ENCODE measurements around the gene MOK. TPM values are rescaled to one million over a fixed set of nuclear protein-coding genes. Genes with fewer than 3 reads are reported as not detected.
"Not testable (repeated sequence)": the region's sequence is repeated elsewhere in the genome, so short reads cannot be mapped to it uniquely, and the experiment has no call there.

Gene MOK
- total and polyA plus RNA-seq, 2 experiments from 2014 or later, result 28.1 to 31.7 TPM

DNA sequence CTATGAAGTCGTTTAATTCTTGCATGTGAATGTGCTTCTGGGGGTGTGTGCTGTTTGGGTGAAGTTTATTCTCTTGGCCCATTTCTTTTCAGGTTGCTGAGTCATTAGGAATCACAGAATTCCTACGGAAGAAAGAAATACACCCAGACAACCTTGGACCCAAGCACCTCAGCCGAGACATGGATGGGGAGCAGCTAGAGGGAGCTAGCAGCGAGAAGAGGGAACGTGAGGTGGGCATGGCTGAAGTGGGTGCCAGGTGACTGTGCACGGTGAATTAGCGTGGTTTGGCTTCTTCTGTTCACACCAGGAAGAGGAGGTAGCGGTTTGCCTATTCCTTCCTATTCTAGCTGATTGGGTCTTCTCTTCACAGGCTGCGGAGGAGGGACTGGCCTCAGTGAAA, 33.8 kb upstream of the MOK start:
- no peak for DNase-seq (ENCODE audit: low read depth in 1 of 2, low spot score in 1 of 2)
- H3K36me3 ChIP-seq, result peaks cover 28% of the 10 kb centered on the region

DNA sequence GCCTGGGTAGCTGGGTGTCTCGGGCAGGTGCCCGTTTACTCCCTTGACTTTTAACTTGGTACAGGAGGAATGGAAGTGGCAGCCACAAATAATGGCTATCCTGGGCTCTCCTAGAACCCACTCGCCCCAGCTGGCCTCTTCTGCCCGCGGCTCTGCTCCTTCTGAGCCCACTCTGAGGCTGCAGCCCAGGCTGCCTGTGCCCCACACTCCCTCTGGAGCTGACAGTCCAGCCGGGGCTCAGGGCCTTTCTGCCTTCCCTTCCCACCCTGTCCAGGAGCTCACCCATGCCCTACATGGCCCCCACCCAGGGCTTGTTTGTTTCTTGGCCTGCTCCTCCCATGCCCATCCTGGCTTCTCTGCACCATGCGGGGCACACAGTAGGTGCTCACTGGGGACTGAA, 30.2 kb upstream of the MOK start:
- TF ChIP-seq, protein P1, sequence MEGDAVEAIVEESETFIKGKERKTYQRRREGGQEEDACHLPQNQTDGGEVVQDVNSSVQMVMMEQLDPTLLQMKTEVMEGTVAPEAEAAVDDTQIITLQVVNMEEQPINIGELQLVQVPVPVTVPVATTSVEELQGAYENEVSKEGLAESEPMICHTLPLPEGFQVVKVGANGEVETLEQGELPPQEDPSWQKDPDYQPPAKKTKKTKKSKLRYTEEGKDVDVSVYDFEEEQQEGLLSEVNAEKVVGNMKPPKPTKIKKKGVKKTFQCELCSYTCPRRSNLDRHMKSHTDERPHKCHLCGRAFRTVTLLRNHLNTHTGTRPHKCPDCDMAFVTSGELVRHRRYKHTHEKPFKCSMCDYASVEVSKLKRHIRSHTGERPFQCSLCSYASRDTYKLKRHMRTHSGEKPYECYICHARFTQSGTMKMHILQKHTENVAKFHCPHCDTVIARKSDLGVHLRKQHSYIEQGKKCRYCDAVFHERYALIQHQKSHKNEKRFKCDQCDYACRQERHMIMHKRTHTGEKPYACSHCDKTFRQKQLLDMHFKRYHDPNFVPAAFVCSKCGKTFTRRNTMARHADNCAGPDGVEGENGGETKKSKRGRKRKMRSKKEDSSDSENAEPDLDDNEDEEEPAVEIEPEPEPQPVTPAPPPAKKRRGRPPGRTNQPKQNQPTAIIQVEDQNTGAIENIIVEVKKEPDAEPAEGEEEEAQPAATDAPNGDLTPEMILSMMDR (IDR thresholded peaks at IDR 0.05; ENCODE audit: low read depth, low read length), result no peak
- Histone ChIP-seq H3K9me3 (ENCODE audit: low read depth) (no peaks in the 10 kb centered on the region), H3K36me3 (peaks cover 30% of the 10 kb centered on the region), H3K27me3 (no peaks in the 10 kb centered on the region), H3K4me1 (ENCODE audit: low read depth) (no peaks in the 10 kb centered on the region), H3K27ac (no peak overlapping the region), H3K4me3 (no peak overlapping the region)
- no peak for DNase-seq (ENCODE audit: low read depth in 1 of 2, low spot score in 1 of 2)

More for the DNA sequence above, 33.8 kb upstream of the MOK start:
- TF ChIP-seq, protein P1 (IDR thresholded peaks at IDR 0.05; ENCODE audit: low read depth, low read length), result no peak
- Histone ChIP-seq H3K4me3 (no peak overlapping the region), H3K4me1 (ENCODE audit: low read depth) (no peaks in the 10 kb centered on the region), H3K27ac (no peak overlapping the region), H3K9me3 (ENCODE audit: low read depth) (no peaks in the 10 kb centered on the region), H3K27me3 (no peaks in the 10 kb centered on the region)

DNA sequence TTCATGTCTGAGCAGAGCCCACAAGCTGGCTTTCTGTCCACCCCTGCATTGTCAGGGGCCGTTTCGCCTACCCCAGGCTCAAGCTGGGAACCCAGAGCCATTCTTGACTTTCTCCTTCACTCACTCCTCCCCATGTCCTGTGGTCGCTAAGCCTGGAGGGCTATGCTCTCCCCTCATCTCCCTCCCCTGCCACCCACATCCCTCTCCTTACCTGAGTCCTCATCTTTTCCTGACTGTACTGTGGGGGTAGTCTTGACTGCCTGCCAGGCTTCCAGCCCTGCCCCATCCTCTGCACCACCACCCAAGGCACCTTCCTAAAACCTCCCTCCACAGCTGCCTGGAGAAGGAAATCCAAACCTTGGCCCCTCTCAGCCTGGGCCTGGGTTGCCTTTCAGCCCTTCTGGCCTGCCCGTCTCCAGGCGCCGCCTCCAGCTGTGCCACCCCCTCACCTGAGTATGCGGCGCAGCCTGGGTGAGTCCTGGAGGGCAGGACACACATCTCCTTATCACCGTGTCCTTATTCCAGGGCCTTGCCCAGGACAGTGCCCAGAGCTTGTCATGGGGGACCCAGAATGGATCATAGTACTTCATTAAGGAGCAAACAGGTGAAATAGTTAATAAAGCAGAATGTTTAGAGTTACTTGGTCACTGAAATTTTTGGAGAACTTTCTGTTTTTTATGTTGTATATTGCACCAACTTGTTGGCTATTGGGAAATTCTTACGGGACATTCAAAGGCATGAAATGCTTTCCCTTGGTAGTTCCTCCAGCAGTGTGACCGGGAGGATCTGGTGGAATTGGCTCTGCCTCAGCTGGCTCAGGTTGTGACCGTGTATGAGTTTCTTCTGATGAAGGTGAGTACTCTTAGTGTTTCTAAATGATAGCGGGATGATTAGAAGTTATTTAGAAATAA, 29.1 kb upstream of the MOK start:
- Histone ChIP-seq H3K4me1 (ENCODE audit: low read depth) (no peaks in the 10 kb centered on the region), H3K9me3 (ENCODE audit: low read depth) (no peaks in the 10 kb centered on the region), H3K27me3 (no peaks in the 10 kb centered on the region), H3K36me3 (peaks cover 30% of the 10 kb centered on the region), H3K4me3 (no peak overlapping the region), H3K27ac (no peak overlapping the region)
- TF ChIP-seq, protein P1 (IDR thresholded peaks at IDR 0.05; ENCODE audit: low read depth, low read length), result no peak
- no peak for DNase-seq (ENCODE audit: low read depth in 1 of 2, low spot score in 1 of 2)

DNA sequence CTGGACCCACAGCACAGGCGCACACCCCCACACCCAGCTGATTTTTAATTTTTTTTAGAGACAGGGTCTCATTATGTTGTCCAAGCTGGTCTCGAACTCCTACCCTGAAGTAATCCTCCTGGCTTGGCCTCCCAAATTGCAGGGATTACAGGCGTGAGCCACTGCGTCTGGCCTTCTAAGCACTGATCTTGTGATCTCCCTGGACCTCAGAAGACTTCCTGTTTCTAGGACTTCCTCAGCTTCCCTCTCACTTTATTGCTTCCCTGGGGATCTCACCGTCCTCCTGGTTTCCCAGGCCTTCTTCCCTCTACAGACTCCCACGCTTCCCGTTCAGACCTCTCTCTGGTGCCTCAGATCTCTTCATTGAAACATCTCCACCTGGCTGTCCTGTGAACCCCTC, 28.4 kb upstream of the MOK start:
- Histone ChIP-seq H3K36me3 (peaks cover 27% of the 10 kb centered on the region), H3K27me3 (no peaks in the 10 kb centered on the region), H3K4me1 (ENCODE audit: low read depth) (no peaks in the 10 kb centered on the region), H3K27ac (no peak overlapping the region), H3K4me3 (no peak overlapping the region), H3K9me3 (ENCODE audit: low read depth) (no peaks in the 10 kb centered on the region)
- TF ChIP-seq, protein P1 (IDR thresholded peaks at IDR 0.05; ENCODE audit: low read depth, low read length), result no peak
- no peak for DNase-seq (ENCODE audit: low read depth in 1 of 2, low spot score in 1 of 2)

DNA sequence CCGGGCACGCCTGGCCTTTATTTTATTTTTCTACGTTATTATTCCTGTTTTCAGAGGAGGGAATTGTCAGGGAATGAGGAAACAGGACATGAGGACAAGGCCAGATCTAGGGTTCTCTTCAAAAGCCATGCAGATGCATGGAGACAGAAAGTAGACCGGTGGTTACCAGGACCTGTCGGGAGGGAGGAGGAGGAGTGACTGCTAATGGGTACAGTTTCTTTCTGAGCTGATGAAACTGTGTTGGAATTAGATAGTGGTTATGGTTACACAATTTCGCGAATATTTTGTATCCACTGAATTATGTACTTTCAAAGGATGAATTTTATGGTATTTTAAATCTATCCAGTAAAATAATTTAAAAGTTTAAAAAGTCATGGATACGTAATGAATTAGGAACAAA, 25.8 kb upstream of the MOK start:
- DNase-seq (ENCODE audit: low read depth in 1 of 2, low spot score in 1 of 2), result peak in 1 of 2 donors; percentile 9
- Histone ChIP-seq H3K4me3 (no peak overlapping the region), H3K36me3 (peaks cover 20% of the 10 kb centered on the region), H3K27me3 (no peaks in the 10 kb centered on the region), H3K9me3 (ENCODE audit: low read depth) (no peaks in the 10 kb centered on the region), H3K4me1 (ENCODE audit: low read depth) (no peaks in the 10 kb centered on the region), H3K27ac (no peak overlapping the region)
- TF ChIP-seq, protein P1 (IDR thresholded peaks at IDR 0.05; ENCODE audit: low read depth, low read length), result no peak

DNA sequence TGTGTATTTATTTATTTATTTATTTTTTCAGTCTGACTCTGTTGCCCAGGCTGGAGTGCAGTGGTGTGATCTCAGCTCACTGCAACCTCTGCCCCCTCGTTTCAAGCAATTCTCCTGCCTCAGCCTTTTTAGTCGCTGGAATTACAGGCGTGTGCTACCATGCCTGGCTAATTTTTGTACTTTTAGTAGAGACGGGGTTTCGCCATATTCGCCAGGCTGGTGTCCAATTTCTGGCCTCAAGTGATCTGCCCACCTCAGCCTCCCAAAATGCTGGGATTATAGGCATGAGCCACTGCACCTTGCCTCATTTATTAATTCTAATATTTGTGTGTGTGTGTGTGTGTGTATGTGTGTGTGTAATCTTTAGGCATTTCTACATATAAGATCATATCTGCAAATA, 24.4 kb upstream of the MOK start:
- H3K27me3 ChIP-seq; H3K4me1 ChIP-seq (ENCODE audit: low read depth); H3K27ac ChIP-seq; DNase-seq (ENCODE audit: low read depth in 1 of 2, low spot score in 1 of 2); H3K4me3 ChIP-seq; H3K9me3 ChIP-seq (ENCODE audit: low read depth): not testable (repeated sequence)
- peaks cover 17% of the 10 kb centered on the region for H3K36me3 ChIP-seq

All from cardiac muscle cell (in vitro differentiated cells and primary cell).